GM12892 (cell line): ENCODE results near the gene CCNQ.

Experiments used
- POLR2A ChIP-seq: IDR thresholded peaks from 2 replicates; pipeline ENCODE4 v1.6.1; 2011; ENCODE audit warnings: low read depth, low read length, control low read depth
- POLR2AphosphoS5 ChIP-seq: IDR thresholded peaks from 2 replicates; pipeline ENCODE4 v1.6.1; 2011; ENCODE audit warnings: low read depth, low read length, control low read depth
- TAF1 ChIP-seq: IDR thresholded peaks from 2 replicates; pipeline ENCODE4 v1.6.1; 2011; ENCODE audit warnings: low read depth, mild to moderate bottlenecking, control low read depth, low read length, borderline replicate concordance

- TF ChIP-seq POLR2A (no peak), POLR2AphosphoS5 (no peak), TAF1 (no peak)
These were observed 15.5 kb downstream of the CCNQ start for GRCh38 chrX:153583433-153583832.
